NAMALWA (cell line): Measurements from ENCODE around the gene NDST4.

Source experiments
- DNase-seq: peaks from one replicate; pipeline ENCODE4 v3.0.0-alpha.2; 2015; ENCODE audit warnings: low spot score

Gene NDST4

DNA sequence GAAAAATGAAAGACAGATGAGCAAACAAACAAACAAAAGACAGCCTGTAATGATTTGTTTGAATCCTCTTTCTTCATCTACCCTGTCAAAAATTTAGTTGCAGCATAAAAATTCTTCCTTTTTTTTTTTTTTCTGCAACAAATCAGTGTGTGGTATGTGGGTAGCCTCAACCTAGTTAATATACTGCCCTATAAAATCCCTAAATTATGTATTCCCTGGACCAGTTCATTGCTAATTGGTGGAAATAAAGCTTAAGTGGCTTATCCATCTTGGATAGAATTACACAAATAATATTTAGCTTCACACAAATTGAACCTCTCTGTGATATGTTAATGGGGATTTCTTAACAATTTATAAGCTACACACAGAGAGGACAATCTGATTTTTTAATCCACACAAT is 208.4 kb downstream of the NDST4 start:
- DNase-seq = no peak

DNA sequence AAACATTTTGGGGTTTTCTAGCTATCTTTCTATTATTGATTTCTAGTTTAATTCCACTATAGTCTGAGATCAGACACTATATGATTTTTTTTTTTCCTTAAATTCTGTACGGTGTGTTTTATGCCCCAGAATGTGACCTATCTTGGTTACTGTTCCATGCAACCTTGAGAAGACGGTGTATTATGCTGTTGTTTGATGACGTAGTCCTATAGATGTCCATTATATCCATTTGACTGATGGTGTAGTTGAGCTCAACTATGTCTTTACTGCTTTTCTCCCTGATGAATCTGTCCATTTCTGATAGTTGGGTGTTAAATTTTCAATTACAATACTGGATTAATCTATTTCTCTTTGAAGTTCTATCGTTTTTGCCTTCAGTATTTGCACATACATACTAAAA is 212.5 kb downstream of the NDST4 start:
- no peak for DNase-seq

DNA sequence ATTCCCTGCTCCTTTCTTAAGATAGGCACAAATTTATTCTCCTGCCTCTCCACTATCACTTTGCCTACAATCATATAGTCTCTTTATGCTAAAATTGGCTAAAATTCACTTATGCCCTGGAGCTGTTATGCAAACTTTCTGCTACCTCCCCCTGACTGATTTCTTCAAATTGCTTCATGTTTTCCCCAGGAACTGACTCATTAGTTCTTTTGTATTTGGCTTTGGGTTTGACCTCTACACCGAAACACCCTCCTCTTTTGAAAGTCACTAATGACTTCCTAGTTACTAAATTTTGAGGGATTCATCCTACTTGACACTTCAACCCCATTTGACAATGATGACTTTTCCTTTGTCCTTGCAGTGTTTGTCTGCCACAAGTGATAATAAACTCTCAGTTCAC is 222.6 kb downstream of the NDST4 start:
- no peak for DNase-seq

DNA sequence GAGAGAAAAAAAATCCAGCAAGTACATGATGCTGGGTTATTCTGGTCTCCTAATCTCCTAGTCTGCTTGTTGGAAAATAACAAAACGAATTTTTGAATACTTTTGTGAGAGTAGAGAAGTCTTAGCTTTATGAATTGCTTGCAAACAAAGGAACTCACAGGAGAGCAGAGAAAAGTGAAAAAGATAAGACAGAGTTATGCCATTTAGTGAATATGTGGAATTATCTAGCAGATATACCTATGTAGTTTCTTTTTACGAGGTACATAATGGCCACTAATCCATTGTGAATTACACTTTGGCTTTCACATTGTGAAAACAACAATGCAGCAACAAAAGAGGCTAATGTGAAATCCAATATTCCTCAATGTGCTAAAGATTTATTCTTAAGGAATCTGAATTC is 226.7 kb downstream of the NDST4 start:
- no peak for DNase-seq

DNA sequence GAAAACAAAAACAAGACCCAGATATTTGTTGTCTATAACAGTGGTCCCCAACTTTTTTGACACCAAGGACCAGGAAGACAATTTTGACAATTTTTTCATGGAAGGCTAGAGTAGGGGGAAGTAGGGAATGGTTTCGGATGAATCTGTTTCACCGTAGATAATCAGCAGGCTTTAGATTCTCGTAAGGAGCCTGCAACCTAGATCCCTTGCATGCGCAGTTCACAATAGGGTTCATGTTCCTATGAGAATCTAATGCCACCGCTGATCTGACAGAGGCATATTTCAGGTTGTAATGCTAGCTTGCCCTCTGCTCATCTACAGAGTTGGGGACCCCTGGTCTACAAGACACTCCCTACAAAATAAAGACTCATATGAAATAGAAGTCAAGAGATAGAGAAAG is 229.8 kb downstream of the NDST4 start:
- no peak for DNase-seq

DNA sequence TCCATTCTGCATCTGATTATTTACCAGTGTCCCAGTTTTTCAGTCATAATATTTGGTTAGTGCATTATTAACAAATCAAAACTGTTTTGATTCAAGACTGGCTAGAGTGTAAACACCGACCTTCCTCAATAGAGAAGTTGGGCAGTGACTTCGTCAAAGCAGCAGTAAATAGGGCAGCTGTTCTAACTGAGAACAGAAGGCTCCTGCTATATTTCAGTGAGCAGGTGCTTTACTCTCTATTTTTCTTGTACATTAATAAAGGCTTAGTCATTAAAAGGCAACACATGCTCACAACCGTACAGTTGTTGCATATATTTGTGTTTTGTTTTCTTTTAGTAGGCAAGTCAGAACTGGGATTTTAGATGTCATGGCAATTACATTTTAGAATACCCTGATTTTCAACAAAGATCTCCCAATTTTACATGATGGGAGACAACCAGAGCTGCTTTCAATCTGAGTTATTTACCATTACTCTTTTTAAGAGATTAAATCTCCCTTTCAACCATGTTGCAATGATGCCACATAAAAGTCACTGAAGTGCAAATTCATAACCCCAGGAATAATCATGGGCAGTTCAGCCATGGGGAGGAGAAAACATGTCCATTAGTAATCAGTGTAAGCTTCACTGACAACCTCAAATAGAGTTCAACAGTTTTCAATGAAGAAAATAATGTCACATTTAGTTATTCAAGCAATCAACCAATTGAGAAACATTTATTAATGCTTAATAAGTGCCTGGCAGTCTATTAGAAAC is 233.3 kb downstream of the NDST4 start:
- no peak for DNase-seq

DNA sequence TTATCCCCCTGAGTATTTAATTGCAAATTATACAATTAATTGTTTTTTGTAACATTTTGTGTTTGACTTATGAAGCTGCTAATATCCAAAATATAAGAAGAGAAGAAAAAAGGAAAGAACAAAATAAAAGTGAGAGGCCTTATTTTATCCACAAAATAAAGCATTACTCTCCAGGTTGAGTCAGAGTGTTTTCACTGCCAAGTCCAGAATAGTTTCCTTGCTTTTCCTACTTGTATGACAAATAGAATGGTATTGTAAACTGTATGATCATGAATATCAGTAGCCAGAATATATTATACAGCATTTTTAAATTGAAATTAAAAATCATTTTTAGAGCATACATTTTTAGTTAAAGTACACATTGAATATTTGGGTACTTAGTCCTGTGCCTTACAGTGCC is 237.8 kb downstream of the NDST4 start:
- DNase-seq = no peak

DNA sequence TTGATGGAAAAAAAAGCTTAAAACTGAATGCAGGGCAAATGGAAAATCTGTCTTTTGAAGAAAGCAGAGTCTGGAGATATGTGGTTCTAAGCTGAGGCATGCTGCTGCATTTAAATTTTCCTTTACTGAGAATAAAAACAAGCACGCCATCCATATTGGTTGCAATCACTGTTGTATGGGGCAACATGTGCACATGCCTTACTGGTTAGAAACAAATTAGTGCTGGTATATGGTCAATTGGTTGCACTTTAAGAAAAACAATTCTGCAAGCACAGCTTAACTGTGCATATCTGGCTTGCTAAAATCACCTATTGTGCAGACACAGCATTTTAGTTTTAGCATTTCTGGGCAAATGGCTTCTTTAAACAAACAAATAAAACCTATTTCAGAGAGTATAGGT is 239.1 kb downstream of the NDST4 start:
- no peak for DNase-seq

DNA sequence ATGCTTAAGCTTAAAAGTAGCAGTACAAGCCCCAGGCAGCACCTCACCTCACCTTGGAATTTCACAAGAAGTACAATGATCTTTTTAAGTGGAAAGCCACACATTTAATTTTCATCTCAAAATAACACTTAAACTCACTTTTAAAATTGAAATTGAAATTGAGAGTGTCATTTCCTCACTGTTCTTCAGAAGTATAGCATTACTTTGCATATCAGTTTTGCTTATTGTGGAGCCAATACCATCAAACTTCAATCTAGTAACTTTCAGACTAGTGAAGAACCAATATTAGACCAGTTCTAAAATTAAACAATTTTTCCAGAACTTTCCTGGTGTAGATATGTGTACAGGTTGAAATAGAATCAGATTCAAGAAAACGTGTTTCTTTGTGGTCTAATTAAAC is 242.4 kb downstream of the NDST4 start:
- DNase-seq = no peak

DNA sequence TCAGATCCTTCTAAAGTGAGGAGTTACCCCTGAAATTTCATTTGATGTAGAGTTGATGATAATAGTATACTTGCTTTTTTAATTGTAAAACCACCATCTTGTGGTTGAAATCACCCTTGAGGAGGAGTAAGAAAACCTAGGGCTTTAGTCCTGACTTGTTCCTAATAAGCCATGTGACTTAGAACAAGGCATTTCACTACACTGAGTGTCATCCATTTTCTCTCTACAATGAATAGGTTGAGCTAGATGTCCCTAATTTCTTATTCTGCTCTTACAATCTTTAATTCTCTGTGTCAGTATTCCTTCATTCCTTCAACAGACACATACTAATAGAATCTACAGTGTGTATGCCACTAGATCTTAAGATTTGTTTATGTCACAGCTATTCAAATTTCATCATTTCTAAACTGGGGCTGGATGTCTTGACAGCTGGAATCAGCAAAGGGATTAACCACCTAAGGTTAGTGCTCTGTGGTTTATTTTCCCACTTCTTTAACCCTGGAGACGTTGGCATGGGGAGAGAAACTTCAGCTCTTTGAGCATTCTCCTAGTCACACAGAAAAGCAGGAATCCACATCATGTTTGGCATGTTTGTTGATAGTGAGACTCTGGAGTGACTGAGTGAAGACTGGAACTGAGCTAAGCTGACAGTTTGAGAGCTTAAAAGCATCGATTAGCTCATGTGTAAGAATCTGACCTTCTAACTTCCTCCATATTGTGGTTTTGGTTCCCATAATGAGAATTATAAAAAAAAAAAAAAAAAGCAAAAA is 246.3 kb downstream of the NDST4 start:
- DNase-seq = no peak

DNA sequence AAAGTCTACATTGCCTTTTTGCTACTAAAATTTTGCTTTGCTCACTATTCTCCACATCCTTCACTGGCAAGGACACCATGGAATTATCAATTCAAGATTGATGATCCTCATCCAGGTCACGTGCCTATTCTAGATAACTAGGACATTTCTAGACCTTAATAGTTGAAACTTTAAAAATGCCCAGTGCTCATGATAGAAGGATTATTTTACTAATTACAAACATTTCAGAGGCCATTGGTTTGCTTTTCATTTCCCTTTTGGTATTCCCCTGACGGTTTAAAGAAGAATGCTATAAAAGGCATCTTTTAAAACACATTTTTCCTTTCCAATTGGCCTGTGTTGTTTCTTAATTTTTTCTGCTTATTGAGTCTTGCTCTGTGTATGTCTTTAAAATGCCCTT is 249.4 kb downstream of the NDST4 start:
- DNase-seq = no peak

DNA sequence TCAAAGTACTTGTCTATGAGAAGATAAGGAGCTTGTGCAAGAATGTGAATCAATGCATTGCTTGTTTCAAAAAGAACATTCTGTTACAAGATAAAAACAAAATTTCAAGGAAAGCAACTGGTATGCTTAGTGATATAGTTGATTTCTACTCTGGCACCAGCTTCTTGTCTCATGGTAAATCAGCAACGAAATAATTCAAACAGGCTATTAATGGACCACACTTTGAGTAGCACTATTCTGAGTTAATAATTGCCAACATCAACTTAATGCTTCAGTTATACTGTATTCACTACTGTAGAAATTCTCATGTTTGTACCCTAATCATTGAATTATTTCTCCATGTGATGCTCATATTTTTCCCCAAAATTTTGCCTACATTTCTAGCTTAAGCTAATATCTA is 252.6 kb downstream of the NDST4 start:
- DNase-seq = no peak

DNA sequence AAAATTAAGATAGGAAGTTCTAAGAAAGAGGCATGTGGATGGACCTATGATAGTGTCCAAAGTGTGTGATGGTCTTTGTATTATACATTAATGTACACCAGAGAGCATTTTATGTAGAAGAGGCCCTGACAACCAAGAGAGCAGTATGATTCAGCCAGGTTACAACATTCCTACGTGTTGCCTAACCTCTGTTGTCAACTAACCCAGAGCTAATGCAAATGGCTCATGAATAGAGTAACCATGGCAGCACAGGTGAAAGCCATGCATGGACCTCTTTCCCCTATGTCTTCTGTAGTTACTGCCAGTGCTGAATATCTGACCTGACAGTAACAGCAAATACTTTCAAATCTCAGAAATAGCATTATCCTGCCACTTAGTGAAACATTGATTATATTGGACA is 255.6 kb downstream of the NDST4 start:
- no peak for DNase-seq

DNA sequence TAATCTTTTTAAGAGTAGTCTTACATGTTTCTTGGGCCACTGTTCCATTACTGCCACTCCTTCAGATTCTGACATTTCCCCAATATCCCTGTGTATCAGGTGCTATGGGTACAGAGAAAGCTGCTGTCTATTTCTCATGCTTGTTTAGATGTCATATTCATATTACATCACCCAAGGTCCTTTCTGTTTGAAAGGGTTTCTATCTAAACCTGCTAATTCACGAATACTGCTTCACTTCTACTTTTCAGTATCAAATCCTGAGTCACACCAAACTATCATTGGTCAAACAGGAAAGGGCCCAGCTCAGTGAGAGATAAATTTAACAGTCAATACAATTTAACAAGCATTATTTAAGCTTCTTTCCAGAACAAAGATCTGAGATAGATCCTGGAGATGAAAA is 273.4 kb downstream of the NDST4 start:
- DNase-seq = no peak

DNA sequence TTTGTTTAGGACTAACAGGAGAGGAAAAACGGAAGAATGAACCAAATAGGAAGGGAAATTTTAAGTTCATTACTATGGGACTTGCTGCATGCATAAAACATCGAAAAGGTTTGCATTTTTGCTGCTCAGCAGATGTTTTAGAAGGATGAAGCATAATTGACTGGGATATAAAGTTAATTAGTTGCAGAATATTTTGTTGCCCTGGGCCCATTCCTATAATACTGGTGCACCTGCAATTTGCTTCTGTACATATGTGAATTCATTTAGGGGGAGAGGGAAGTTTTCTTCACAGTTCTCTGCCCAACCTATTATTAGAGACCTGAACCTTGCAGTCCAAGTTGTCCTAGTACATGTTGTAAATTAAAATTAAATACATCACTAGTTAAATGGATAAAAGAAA is 282.8 kb downstream of the NDST4 start:
- no peak for DNase-seq

DNA sequence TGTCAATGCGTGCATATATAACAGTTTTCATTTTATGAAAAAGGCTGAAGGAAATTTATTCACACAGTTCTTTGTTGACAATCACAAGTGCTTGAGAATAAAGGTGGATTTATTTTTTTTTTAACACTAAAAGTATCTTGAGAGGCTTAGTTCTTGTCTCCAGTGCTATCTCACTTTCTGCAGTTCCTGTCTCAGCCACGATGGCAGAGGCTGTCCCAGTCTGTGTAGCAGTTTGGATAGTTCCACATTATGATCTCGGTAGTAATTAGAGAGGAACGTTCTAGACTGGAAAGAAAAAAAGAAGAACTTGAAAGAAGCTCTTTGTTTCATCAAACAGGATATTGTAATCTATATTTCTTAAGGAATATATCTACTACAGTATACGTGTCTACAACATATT is 285.8 kb downstream of the NDST4 start:
- no peak for DNase-seq

DNA sequence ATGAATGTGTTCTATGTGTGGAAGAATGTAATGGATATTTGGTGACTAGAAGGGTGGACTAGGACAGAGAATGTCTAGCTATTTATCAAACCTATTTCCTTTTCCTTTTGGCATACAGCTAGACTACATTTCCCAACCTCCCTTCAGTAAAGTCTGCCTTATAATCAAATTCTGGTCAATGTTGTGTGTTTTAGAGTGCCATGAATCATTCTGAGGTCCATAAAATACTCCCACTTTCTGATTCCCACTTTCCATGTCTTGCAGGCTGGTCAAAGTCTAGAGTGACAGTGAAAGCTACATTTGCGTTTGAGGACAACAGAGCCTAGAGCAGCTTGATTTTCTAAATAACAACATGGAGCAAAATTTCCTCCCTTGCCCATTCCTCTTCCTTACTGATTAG is 297.7 kb downstream of the NDST4 start:
- DNase-seq = no peak

DNA sequence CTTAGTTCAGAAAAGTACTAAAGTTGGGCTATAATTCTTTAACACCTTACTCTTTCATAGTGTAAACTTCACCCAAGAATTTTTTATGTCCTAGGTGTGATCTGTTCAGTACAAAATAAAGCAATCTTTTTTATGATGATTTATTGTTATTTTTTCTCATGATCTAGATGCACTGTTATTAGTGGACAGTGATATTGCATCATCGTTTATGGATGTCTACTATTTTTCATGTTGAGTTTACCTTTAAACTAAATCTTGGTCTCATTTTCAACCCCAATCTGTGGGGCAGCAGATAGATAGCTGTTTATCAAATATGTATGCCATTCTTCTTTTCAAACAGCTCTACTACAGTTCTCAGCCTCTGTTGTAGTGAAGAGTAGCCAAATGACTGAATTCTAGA is 299.5 kb downstream of the NDST4 start:
- no peak for DNase-seq

DNA sequence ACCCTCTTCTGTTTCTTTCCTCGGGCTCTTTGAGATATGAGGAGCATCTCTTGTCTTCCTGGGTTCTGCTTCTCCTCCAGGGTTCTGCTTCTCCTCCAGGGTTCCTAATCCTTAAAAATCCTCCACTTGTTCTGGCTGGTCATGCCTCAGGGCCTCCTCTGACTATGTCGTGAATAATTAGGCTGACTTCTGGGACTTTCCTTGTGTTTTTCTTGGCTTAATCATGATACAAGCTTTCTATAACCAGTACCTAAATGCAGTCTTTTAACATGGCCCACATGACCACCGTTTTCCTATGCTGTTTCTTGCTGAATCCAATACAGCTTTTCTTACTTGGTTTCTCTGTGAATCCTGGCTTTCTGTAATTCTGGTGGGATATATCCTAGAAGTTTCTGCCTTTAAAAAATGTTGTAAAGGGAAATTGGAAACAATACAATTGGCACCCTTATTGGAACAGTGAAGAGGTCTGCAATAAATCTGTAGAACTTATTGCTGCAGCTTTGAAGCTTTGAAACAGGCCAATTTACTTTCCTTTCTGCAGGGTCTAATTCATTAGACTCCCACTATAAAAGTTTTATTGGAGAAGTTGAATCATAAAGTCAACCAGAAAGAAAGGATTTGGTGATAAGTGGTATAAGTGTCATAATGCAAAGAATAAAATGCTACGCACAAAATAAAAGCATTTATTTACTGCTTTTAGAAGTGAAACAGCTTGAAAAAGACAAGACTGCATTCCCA is 301.7 kb downstream of the NDST4 start:
- no peak for DNase-seq

DNA sequence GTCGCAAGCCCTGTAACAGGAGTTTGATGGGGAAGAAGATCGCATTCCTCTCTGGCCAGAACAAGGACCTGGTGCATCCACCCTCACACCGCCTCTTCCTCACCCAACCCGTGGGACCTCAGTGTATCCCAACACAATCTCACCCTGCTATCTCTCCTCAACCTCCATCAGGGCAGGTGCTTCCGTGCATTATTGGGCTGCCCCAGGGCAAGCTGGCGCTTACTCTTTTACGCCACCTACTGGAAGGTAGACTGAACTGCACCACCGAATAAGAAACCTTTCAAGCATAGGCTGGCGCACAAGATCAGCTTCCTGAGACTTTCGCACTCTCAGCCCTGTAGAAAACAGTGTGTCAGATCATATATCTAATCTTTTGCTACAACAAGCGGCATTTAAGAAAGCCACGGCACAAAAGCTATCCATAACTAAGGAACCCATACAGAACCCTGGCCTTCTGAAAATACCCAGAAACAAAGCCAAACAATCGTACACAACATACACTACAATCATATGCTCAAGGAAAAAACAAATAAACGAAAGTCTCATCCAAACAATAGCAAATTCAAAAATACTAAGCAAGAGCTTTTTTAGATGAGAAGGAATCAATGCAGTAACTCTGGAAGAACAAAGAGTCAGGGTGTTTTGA is 305.5 kb downstream of the NDST4 start:
- peak; percentile 77 for DNase-seq

DNA sequence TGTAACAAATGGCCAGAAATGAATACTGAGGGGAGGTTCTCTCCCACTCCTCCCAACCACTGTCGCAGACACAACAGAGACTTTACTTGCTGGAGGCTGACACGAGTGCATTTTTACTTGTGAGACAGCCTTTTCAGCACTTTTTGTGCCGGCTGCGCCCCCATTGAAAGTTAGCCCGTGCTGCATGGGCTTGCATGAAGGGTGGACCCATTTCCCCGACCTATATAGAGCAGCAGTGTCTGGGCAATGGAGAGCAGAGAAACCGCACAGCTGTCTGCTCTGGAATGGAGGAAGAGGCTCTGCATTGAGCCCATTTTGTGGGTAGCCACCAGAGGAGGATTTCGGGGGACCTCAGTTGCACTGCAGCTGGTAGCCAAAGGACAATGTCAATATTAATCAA is 306.1 kb downstream of the NDST4 start:
- peak; percentile 3 for DNase-seq

DNA sequence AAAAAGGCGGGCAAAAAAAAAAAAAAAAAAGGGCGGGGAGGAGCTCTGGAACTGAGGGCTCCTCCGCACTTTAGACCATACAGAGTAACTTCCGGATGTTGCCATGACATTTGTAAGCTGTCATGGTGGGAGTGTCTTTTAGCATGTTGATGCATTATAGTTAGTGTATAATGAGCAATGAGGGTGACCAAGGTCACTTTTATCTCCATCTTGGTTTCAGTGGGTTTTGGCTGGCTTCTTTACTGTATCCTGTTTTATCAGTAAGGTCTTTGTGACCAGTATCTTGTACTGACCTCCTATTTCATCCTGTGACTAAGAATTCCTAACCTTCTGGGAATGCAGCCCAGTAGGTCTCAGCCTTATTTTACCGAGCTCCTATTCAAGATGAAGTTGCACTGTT is 321.4 kb downstream of the NDST4 start:
- no peak for DNase-seq

DNA sequence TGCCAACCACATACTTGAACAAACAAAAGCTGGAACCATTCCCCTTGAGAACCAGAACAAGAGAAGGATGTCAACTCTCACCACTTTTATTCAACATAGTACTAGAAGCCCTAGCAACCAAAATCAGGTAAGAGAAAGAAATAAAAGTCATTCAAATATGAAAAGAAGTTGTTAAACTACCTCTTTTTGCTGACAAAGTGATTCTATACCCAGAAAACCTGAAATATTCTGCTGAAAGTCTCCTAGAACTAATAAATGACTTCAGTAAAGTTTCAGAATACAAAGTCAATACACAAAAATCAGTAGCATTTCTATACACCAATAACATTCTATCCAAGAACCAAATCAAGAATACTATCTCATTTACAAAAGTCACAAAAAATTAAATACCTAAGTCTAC is 327.9 kb downstream of the NDST4 start:
- DNase-seq = no peak
